GM13977 (cell line): ENCODE data around the gene EPB41L4A.
"Not testable (repeated sequence)": the region's sequence is repeated elsewhere in the genome, so short reads cannot be mapped to it uniquely, and the experiment has no call there.

Experiments used
- DNase-seq: peaks from one replicate; pipeline ENCODE4 v3.0.0; 2012; ENCODE audit warnings: low spot score
- in situ Hi-C: fragments of 300-500 bp; cut with MboI; formaldehyde crosslinking; loops from one replicate; pipeline ENCODE4 v1.12.0; 2022; ENCODE audit warnings: low sequenced_read_pairs, low pct_unique_long_range_greater_than_20kb, mixed read lengths, inconsistent platforms; ENCODE audit not compliant: unreplicated experiment
- TF ChIP-seq, protein P1 (sequence below): IDR thresholded peaks from 2 replicates; pipeline ENCODE4 v1.5.1; 2012; ENCODE audit warnings: mild to moderate bottlenecking, control low read depth; ENCODE audit not compliant: insufficient read depth; ENCODE audit errors: extremely low read depth, missing control alignments

The EPB41L4A gene

DNA sequence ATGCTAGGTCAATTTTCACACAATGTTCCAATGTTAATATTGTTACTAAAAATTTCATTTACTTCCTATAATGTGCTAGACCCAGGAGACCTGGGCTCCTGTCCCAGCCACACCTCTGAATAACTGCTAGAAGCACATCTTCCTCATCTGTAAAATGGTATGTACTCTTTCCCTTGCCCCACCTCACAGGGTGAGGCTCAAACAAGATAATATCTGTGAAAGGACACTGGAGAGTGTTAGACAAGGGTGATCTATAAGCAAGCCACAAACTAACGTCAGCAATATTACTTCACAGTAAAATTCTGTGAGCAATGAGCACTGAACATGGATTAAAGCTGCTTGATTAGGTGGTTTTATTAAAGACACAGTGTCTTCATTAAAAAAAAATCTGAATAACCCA lies 186.4 kb downstream of the EPB41L4A start:
- TF ChIP-seq, protein P1, sequence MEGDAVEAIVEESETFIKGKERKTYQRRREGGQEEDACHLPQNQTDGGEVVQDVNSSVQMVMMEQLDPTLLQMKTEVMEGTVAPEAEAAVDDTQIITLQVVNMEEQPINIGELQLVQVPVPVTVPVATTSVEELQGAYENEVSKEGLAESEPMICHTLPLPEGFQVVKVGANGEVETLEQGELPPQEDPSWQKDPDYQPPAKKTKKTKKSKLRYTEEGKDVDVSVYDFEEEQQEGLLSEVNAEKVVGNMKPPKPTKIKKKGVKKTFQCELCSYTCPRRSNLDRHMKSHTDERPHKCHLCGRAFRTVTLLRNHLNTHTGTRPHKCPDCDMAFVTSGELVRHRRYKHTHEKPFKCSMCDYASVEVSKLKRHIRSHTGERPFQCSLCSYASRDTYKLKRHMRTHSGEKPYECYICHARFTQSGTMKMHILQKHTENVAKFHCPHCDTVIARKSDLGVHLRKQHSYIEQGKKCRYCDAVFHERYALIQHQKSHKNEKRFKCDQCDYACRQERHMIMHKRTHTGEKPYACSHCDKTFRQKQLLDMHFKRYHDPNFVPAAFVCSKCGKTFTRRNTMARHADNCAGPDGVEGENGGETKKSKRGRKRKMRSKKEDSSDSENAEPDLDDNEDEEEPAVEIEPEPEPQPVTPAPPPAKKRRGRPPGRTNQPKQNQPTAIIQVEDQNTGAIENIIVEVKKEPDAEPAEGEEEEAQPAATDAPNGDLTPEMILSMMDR: no peak
- no peak for DNase-seq
- in situ Hi-C loops: no loop called here

DNA sequence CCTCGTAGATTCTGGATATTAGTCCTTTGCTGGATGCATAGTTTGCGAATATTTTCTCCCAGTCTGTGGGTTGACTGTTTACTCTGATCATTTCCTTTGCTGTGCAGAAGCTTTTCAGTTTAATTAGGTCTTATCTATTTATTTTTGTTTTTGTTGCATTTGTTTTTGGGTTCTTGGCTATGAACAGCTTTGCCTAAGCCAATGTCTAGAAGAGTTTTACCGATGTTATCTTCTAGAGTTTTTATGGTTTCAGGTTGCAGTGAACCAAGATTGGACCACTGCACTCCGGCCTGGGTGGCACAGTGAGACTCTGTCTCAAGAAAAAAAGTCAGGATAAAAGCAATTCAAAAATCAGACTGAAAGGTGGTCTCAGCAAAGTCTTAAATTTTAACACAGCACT lies 188.5 kb downstream of the EPB41L4A start:
- in situ Hi-C loops: no loop called here
- TF ChIP-seq, protein P1: no peak

GRCh38 chr5:112228667-112229066 lies 190.4 kb downstream of the EPB41L4A start:
- TF ChIP-seq, protein P1: no peak
- no peak for DNase-seq
- in situ Hi-C loops: no loop called here

More for the DNA sequence above, 188.5 kb downstream of the EPB41L4A start:
- DNase-seq: no peak

- TF ChIP-seq, protein P1: no peak
- no peak for DNase-seq
- in situ Hi-C loops: no loop called here
Observed at GRCh38 chr5:112227911-112228631, 191.0 kb downstream of the EPB41L4A start.

- TF ChIP-seq, protein P1: no peak
- no peak for DNase-seq
- in situ Hi-C loops: no loop called here
Observed at GRCh38 chr5:112226215-112226614, 192.9 kb downstream of the EPB41L4A start.

GRCh38 chr5:112222997-112223396 lies 196.1 kb downstream of the EPB41L4A start:
- DNase-seq, in situ Hi-C loops: not testable (repeated sequence)

DNA sequence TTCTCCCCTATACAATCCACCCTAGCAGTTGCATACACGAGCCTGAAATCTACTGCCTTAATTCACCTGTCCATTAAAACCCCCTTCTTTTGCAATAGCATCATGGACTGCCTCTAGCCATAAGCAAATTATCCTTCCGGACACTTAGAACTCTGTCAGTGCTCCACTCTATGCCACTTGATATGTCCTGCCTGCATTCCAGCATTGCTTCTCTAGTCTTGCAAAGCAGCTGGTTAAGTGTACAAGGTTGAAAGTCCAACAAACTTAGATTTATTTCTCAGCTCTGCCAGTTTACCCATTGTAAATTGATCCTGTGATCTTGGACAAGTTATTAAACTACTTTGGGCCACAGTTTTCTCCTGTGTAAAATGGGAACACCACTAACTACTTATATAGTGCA lies 197.9 kb downstream of the EPB41L4A start:
- in situ Hi-C loops: no loop called here
- no peak for DNase-seq
- TF ChIP-seq, protein P1: no peak
